Neural cell (in vitro differentiated cells): ENCODE results near the gene C5orf52.

Source experiments
- EP300 ChIP-seq: fragments of 450-650 bp; conservative IDR thresholded peaks from 2 replicates; pipeline ENCODE4 v1.6.1; 2014; ENCODE audit warnings: antibody characterized with exemption, mild to moderate bottlenecking, moderate library complexity; ENCODE audit not compliant: poor library complexity, severe bottlenecking
- EZH2 ChIP-seq: fragments of 200-600, 300-800 bp; shearing (Covaris generic), sonication (generic); IDR thresholded peaks from 2 replicates; pipeline ENCODE4 v1.6.1; 2014; ENCODE audit warnings: antibody characterized with exemption, low read length, borderline replicate concordance, mild to moderate bottlenecking; ENCODE audit not compliant: insufficient read depth, poor library complexity, severe bottlenecking
- MXI1 ChIP-seq: fragments of 450-650 bp; conservative IDR thresholded peaks from 2 replicates; pipeline ENCODE4 v1.6.1; 2014; ENCODE audit warnings: antibody characterized with exemption, mild to moderate bottlenecking; ENCODE audit not compliant: poor library complexity, severe bottlenecking
- POLR2AphosphoS5 ChIP-seq: IDR thresholded peaks from 2 replicates; pipeline ENCODE4 v1.6.1; 2012
- RAD21 ChIP-seq: fragments of 450-650 bp; conservative IDR thresholded peaks from 2 replicates; pipeline ENCODE4 v1.6.1; 2014; ENCODE audit warnings: antibody characterized with exemption, mild to moderate bottlenecking, moderate library complexity
- SMC3 ChIP-seq: fragments of 450-650 bp; conservative IDR thresholded peaks from 2 replicates; pipeline ENCODE4 v1.6.1; 2014; ENCODE audit warnings: antibody characterized with exemption, mild to moderate bottlenecking, moderate library complexity; ENCODE audit not compliant: poor library complexity
- TAF1 ChIP-seq: IDR thresholded peaks from 2 replicates; pipeline ENCODE4 v1.6.1; 2012; ENCODE audit warnings: low read depth
- TF ChIP-seq, protein P1 (sequence below): fragments of 450-650 bp; IDR thresholded peaks from 2 replicates; pipeline ENCODE4 v1.5.1; 2014; ENCODE audit warnings: antibody characterized with exemption, mild to moderate bottlenecking, moderate library complexity; ENCODE audit not compliant: poor library complexity, severe bottlenecking
- TF ChIP-seq, protein P2 (sequence below): IDR thresholded peaks from 2 replicates; pipeline ENCODE4 v1.6.1; 2012; ENCODE audit warnings: borderline replicate concordance

DNA sequence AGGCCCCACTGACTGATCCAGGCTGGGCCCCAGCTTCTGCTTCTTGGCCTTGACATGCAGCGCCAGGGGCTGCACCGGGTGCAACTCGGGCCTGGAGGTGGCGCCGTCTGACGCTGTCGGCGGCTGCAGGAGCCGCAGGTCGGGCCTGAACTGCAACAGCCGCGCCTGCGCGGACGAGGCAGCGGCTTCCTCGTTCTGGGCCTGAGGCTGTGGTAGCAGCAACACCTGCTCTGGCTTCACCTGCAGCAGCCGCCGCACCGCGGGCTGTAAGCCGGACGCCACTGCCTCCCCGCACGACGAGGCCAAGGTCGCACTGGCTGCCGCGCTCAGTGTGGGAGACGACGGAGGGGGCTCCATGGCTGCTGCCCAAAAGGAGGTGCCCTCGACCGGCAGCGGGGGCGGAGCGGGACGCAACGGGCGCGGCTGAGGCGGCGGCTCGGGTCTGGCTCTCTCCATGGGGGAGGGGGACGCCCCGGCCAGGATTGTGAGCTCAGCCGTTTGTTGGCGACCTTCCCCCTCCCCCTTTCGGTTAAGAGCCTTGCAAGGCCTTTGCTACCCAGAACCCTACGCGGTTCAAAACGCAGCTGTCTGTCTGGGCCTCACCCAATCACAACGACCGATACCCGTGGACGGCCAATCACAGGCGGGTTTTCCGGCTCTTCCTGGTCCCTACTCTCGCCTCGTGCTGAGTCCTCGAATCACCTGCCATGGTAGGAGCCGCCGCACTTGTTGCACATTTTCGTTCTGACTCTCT is 19.5 kb upstream of the C5orf52 start:
- TF ChIP-seq, protein P1, sequence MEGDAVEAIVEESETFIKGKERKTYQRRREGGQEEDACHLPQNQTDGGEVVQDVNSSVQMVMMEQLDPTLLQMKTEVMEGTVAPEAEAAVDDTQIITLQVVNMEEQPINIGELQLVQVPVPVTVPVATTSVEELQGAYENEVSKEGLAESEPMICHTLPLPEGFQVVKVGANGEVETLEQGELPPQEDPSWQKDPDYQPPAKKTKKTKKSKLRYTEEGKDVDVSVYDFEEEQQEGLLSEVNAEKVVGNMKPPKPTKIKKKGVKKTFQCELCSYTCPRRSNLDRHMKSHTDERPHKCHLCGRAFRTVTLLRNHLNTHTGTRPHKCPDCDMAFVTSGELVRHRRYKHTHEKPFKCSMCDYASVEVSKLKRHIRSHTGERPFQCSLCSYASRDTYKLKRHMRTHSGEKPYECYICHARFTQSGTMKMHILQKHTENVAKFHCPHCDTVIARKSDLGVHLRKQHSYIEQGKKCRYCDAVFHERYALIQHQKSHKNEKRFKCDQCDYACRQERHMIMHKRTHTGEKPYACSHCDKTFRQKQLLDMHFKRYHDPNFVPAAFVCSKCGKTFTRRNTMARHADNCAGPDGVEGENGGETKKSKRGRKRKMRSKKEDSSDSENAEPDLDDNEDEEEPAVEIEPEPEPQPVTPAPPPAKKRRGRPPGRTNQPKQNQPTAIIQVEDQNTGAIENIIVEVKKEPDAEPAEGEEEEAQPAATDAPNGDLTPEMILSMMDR, result no peak
- TF ChIP-seq TAF1 (no peak), EZH2 (no peak), POLR2AphosphoS5 (no peak), SMC3 (no peak), RAD21 (no peak), EP300 (no peak), MXI1 (no peak)
- TF ChIP-seq, protein P2, sequence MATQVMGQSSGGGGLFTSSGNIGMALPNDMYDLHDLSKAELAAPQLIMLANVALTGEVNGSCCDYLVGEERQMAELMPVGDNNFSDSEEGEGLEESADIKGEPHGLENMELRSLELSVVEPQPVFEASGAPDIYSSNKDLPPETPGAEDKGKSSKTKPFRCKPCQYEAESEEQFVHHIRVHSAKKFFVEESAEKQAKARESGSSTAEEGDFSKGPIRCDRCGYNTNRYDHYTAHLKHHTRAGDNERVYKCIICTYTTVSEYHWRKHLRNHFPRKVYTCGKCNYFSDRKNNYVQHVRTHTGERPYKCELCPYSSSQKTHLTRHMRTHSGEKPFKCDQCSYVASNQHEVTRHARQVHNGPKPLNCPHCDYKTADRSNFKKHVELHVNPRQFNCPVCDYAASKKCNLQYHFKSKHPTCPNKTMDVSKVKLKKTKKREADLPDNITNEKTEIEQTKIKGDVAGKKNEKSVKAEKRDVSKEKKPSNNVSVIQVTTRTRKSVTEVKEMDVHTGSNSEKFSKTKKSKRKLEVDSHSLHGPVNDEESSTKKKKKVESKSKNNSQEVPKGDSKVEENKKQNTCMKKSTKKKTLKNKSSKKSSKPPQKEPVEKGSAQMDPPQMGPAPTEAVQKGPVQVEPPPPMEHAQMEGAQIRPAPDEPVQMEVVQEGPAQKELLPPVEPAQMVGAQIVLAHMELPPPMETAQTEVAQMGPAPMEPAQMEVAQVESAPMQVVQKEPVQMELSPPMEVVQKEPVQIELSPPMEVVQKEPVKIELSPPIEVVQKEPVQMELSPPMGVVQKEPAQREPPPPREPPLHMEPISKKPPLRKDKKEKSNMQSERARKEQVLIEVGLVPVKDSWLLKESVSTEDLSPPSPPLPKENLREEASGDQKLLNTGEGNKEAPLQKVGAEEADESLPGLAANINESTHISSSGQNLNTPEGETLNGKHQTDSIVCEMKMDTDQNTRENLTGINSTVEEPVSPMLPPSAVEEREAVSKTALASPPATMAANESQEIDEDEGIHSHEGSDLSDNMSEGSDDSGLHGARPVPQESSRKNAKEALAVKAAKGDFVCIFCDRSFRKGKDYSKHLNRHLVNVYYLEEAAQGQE, result no peak
